D721Med (cell line): ENCODE data around the gene SPEF1.
"Not testable (repeated sequence)": the region's sequence is repeated elsewhere in the genome, so short reads cannot be mapped to it uniquely, and the experiment has no call there.

Source experiments
- DNase-seq: peaks from one replicate; pipeline ENCODE4 v3.0.0; 2011; ENCODE audit warnings: low spot score; ENCODE audit not compliant: insufficient read length
- FAIRE-seq: peaks from 2 replicates; lab custom pipeline; 2011; peaks lifted over from hg19 to GRCh38; lab: Jason Lieb, UNC
- CTCF ChIP-seq: IDR thresholded peaks from 2 replicates; pipeline ENCODE4 v1.5.1; 2012; ENCODE audit warnings: mild to moderate bottlenecking, control low read depth; ENCODE audit not compliant: insufficient read depth; ENCODE audit errors: missing control alignments

SPEF1 gene

GRCh38 chr20:3781153-3781910 lies at the start of gene SPEF1:
SPEF1 (minus strand) TSS chr20:3781448; CDS start chr20:3781287, 161 bp downstream.
- DNase-seq (peak; percentile 78), FAIRE-seq (no peak)
- peak; percentile 54 for TF ChIP-seq CTCF

- not testable (repeated sequence) for DNase-seq, FAIRE-seq
These were observed 48.6 kb upstream of the SPEF1 start for GRCh38 chr20:3829891-3830290.

- TF ChIP-seq CTCF, result no peak
- DNase-seq, result no peak
- no peak for FAIRE-seq
These were observed 47.5 kb upstream of the SPEF1 start for GRCh38 chr20:3828798-3829197.

- no peak for TF ChIP-seq CTCF
- FAIRE-seq, result no peak
- no peak for DNase-seq
These were observed 45.2 kb upstream of the SPEF1 start for GRCh38 chr20:3826420-3826819.

GRCh38 chr20:3825526-3825925 lies 44.3 kb upstream of the SPEF1 start:
- no peak for TF ChIP-seq CTCF
- no peak for DNase-seq
- FAIRE-seq, result no peak

- FAIRE-seq (no peak), DNase-seq (no peak)
- no peak for TF ChIP-seq CTCF
These were observed 42.6 kb upstream of the SPEF1 start for GRCh38 chr20:3823881-3824280.

- FAIRE-seq (no peak), DNase-seq (no peak)
- no peak for TF ChIP-seq CTCF
These were observed 40.7 kb upstream of the SPEF1 start for GRCh38 chr20:3821996-3822395.
